Esophagus muscularis mucosa (tissue), 3 donors: ENCODE measurements around the gene MACROD2.

ENCODE experiments used
- EP300 ChIP-seq: sonication (generic); formaldehyde crosslinking; IDR thresholded peaks from one replicate; pipeline ENCODE4 v1.6.1; 2017; ENCODE audit warnings: antibody characterized with exemption
- TF ChIP-seq, protein P1 (sequence below), 3 experiments: fragments of 200-600 bp in 2 of 3; fragments of 450-650 bp in 1 of 3; sonication (generic) in 2 of 3; IDR thresholded peaks; one replicate each; pipeline ENCODE4 v1.5.1; 2017 to 2019; ENCODE audit warnings: antibody characterized with exemption in 3 of 3, mild to moderate bottlenecking in 2 of 3, moderate library complexity in 1 of 3

DNA sequence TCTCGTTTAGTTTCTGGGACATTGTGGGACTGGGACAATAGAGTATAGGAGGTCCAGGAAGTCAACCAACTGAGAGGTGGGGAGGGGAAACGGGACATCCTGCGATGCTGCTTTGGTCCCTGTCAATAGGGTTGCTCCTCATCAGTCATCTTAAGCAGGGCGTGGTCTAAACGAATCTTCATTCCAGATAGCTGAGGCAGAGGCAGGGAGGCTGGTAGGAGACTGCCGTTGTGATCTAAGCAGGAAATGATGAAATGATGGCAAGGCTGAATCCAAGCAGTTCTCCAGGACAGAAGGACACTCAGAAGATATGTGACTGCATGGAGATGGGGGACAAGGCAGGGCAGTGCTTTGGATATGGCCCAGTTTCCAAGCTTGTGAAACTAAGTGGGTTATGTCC, 1624.5 kb downstream of the MACROD2 start:
- TF ChIP-seq EP300, result no peak
- TF ChIP-seq, protein P1, sequence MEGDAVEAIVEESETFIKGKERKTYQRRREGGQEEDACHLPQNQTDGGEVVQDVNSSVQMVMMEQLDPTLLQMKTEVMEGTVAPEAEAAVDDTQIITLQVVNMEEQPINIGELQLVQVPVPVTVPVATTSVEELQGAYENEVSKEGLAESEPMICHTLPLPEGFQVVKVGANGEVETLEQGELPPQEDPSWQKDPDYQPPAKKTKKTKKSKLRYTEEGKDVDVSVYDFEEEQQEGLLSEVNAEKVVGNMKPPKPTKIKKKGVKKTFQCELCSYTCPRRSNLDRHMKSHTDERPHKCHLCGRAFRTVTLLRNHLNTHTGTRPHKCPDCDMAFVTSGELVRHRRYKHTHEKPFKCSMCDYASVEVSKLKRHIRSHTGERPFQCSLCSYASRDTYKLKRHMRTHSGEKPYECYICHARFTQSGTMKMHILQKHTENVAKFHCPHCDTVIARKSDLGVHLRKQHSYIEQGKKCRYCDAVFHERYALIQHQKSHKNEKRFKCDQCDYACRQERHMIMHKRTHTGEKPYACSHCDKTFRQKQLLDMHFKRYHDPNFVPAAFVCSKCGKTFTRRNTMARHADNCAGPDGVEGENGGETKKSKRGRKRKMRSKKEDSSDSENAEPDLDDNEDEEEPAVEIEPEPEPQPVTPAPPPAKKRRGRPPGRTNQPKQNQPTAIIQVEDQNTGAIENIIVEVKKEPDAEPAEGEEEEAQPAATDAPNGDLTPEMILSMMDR (IDR thresholded peaks at IDR 0.05), result no peak
